B cell (primary cell): Measurements from ENCODE around the gene CALD1. TPM values are rescaled to one million over a fixed set of nuclear protein-coding genes. Genes with fewer than 3 reads are reported as not detected.

Experiments
- ATAC-seq: fragments of 200-7000 bp; cut with Tn5 transposase; one replicate; pipeline ENCODE4 v1.10.0; 2021; ENCODE audit warnings: low read depth, mild to moderate bottlenecking, moderate number of reproducible peaks, moderate library complexity
- CTCF ChIA-PET: fragments of 350-600 bp; sonication (Branson Sonifier 250); formaldehyde crosslinking; loops from one replicate; lab custom pipeline; 2021; ENCODE audit warnings: antibody characterized with exemption, inconsistent platforms; lab: Charles Lee
- POLR2A ChIA-PET: fragments of 350-600 bp; sonication (Branson Sonifier 250); formaldehyde crosslinking; loops from one replicate; lab custom pipeline; 2021; ENCODE audit warnings: antibody characterized with exemption; lab: Charles Lee
- DNase-seq: peaks from one replicate; pipeline ENCODE4 v3.0.0; 2013
- H2AFZ ChIP-seq: 2 replicates; pipeline ENCODE4 v1.6.1; 2012; ENCODE audit warnings: mild to moderate bottlenecking, low read depth, low read length; ENCODE audit not compliant: insufficient read depth, poor library complexity, severe bottlenecking
- H3K27ac ChIP-seq, 2 donors: 1 replicate in 1 of 2; 2 replicates in 1 of 2; pipeline ENCODE4 v1.5.1; 2012 to 2013; ENCODE audit warnings: low read length in 2 of 2, mild to moderate bottlenecking in 2 of 2, moderate library complexity in 1 of 2
- H3K27me3 ChIP-seq, 4 experiments: fragments of 200-600 bp in 1 of 4; sonication (generic) in 1 of 4; replicated peaks in 1 of 4; 1 replicate in 2 of 4; 2 replicates in 2 of 4; pipeline versions ENCODE4 v1.6.1 to v1.7.0; 2013 to 2016; ENCODE audit warnings: low read length in 3 of 4, mild to moderate bottlenecking in 2 of 4, mixed read lengths in 1 of 4, moderate library complexity in 1 of 4; ENCODE audit not compliant: insufficient read depth in 4 of 4, control insufficient read depth in 3 of 4; ENCODE audit errors: control extremely low read depth in 1 of 4
- H3K36me3 ChIP-seq, 2 experiments: replicated peaks in 1 of 2; 1 replicate in 1 of 2; 2 replicates in 1 of 2; pipeline versions ENCODE4 v1.6.1 to v1.7.1; 2013; ENCODE audit warnings: low read length in 1 of 2; ENCODE audit not compliant: insufficient read depth in 2 of 2, control insufficient read depth in 1 of 2; ENCODE audit errors: control extremely low read depth in 1 of 2, extremely low read depth in 1 of 2
- H3K4me1 ChIP-seq, 2 donors: fragments of 200-600 bp in 1 of 2; sonication (generic) in 1 of 2; 1 replicate in 1 of 2; 2 replicates in 1 of 2; pipeline versions ENCODE4 v1.5.1 to v1.6.1; 2013 to 2017; ENCODE audit warnings: low read length in 2 of 2; ENCODE audit not compliant: control insufficient read depth in 2 of 2, insufficient read depth in 2 of 2
- H3K4me2 ChIP-seq: replicated peaks from 2 replicates; pipeline ENCODE3; 2012; ENCODE audit warnings: mild to moderate bottlenecking, low read depth, low read length; ENCODE audit not compliant: poor library complexity, severe bottlenecking
- H3K4me3 ChIP-seq, 5 experiments: fragments of 200-600 bp in 1 of 5; sonication (generic) in 1 of 5; 1 replicate in 3 of 5; 2 replicates in 2 of 5; pipeline versions ENCODE4 v1.5.1 to v1.7.0; 2011 to 2016; ENCODE audit warnings: low read length in 4 of 5, mild to moderate bottlenecking in 4 of 5, low read depth in 2 of 5, control low read depth in 1 of 5, moderate library complexity in 1 of 5; ENCODE audit not compliant: insufficient read depth in 1 of 5; ENCODE audit errors: control extremely low read depth in 1 of 5, extremely low read depth in 1 of 5
- H3K79me2 ChIP-seq: fragments of 200-600 bp; sonication (generic); one replicate; pipeline ENCODE4 v1.6.0; 2016; ENCODE audit warnings: low read length; ENCODE audit not compliant: control insufficient read depth, insufficient read depth
- H3K9ac ChIP-seq: fragments of 200-600 bp; sonication (generic); 2 replicates; pipeline ENCODE4 v1.6.1; 2017; ENCODE audit warnings: mild to moderate bottlenecking, low read length, moderate library complexity
- H3K9me3 ChIP-seq, 3 donors: one replicate each; pipeline versions ENCODE4 v1.6.1 to v1.7.1; 2013; ENCODE audit warnings: low read length in 2 of 3; ENCODE audit not compliant: control insufficient read depth in 2 of 3, insufficient read depth in 1 of 3; ENCODE audit errors: control extremely low read depth in 1 of 3
- H4K20me1 ChIP-seq: 2 replicates; pipeline ENCODE4 v1.6.0; 2012; ENCODE audit warnings: mild to moderate bottlenecking, low read length; ENCODE audit not compliant: insufficient read depth, control insufficient read depth, poor library complexity, severe bottlenecking
- H3K27ac Mint-ChIP-seq: one replicate; pipeline ENCODE4 v1.8.0; 2021; ENCODE audit warnings: mixed read lengths
- H3K27me3 Mint-ChIP-seq: one replicate; pipeline ENCODE4 v1.8.0; 2021; ENCODE audit warnings: mixed read lengths
- H3K4me1 Mint-ChIP-seq: one replicate; pipeline ENCODE4 v1.8.0; 2021; ENCODE audit warnings: mixed read lengths
- H3K4me3 Mint-ChIP-seq: one replicate; pipeline ENCODE4 v1.8.0; 2021; ENCODE audit warnings: mixed read lengths
- H3K9me3 Mint-ChIP-seq: one replicate; pipeline ENCODE4 v1.8.0; 2022; ENCODE audit warnings: mixed read lengths; ENCODE audit not compliant: insufficient read depth
- CTCF ChIP-seq: fragments of 200-600 bp; IDR thresholded peaks from one replicate; pipeline ENCODE4 v1.8.0; 2022; ENCODE audit warnings: antibody characterized with exemption, mild to moderate bottlenecking
- EZH2 ChIP-seq: IDR thresholded peaks from 2 replicates; pipeline ENCODE4 v1.6.1; 2012; ENCODE audit warnings: borderline replicate concordance, low read depth, mild to moderate bottlenecking, moderate library complexity, low read length; ENCODE audit not compliant: insufficient read depth, poor library complexity, severe bottlenecking
- whole genome bisulfite sequencing: methylation state at CpG from one replicate; pipeline ENCODE4 v1.1.5; 2013; ENCODE audit warnings: missing lambda C conversion rate; ENCODE audit not compliant: insufficient coverage; 5-methylcytosine and 5-hydroxymethylcytosine counted together
- intact Hi-C: fragments of 100-400 bp; cut with micrococcal nuclease; formaldehyde crosslinking; loops from one replicate; pipeline ENCODE4 v1.10.0; 2022
- polyA plus RNA-seq: library from polyadenylated mRNA; depleted of rRNA; stranded (reverse); fragments of >200 nt; gene quantifications from 2 replicates; pipeline ENCODE4 v1.2.3, GENCODE V29; 2012
- total RNA-seq, 2 donors: library from RNA; stranded (reverse); fragments of 120-200 nt in 1 of 2; gene quantifications; 1 replicate in 1 of 2; 2 replicates in 1 of 2; pipeline versions ENCODE4 v1.2.3 to v1.2.4, GENCODE V29; 2013 to 2022

Gene CALD1
- total and polyA plus RNA-seq, 2 donors (not counting 1 experiment from before 2014, with no cell fraction given), result 0.18 to 0.69 TPM

GRCh38 chr7:134988161-134988560 is 208.7 kb downstream of the CALD1 start:
- Histone ChIP-seq H3K4me3 (no peak overlapping the region), H3K36me3 (peaks cover 0 to 3% of the 10 kb centered on the region in 2 experiments), H3K4me1 (peaks cover 9 to 10% of the 10 kb centered on the region in 2 donors), H3K4me2 (no peak overlapping the region), H3K27me3 (no peaks in the 10 kb centered on the region), H3K9me3 (no peaks in the 10 kb centered on the region), H3K9ac (no peak overlapping the region), H4K20me1 (no peaks in the 10 kb centered on the region), H2AFZ (no peak overlapping the region), H3K27ac (no peak overlapping the region), H3K79me2 (peaks cover 11% of the 10 kb centered on the region)
- Mint-ChIP-seq H3K9me3 (no peaks in the 10 kb centered on the region), H3K4me3 (no peak overlapping the region), H3K27me3 (no peaks in the 10 kb centered on the region), H3K27ac (no peak overlapping the region), H3K4me1 (peaks cover 45% of the 10 kb centered on the region)
- ChIA-PET CTCF (interaction anchor here (2.0 to 5.3 kb wide), 5 partner anchors 159 to 222 kb away, joined by 5 to 80 read pairs (median 29); partner anchors contain the start of genes CYREN, TMEM140 and WDR91), POLR2A (interaction anchor here (2.5 kb wide), 1 partner anchor 160 kb away, joined by 7 read pairs; the partner anchor contains the start of gene TMEM140)
- DNase-seq, result no peak
- ATAC-seq, result no peak
- TF ChIP-seq CTCF (no peak), EZH2 (no peak)
- WGBS, result no CpG with 5 or more reads among the region's 5 CpGs
- intact Hi-C loops, result no loop called here

GRCh38 chr7:134991469-134992339 is 212.3 kb downstream of the CALD1 start:
- Histone ChIP-seq H3K9me3 (no peaks in the 10 kb centered on the region), H2AFZ (no peak overlapping the region), H3K79me2 (peaks cover 5% of the 10 kb centered on the region), H3K36me3 (peaks cover 3 to 13% of the 10 kb centered on the region in 2 experiments), H3K27ac (no peak overlapping the region), H3K27me3 (no peaks in the 10 kb centered on the region), H3K4me1 (peaks cover 5 to 10% of the 10 kb centered on the region in 2 donors), H3K4me2 (no peak overlapping the region), H3K4me3 (no peak overlapping the region), H3K9ac (no peak overlapping the region), H4K20me1 (no peaks in the 10 kb centered on the region)
- H3K27me3 Mint-ChIP-seq, result no peaks in the 10 kb centered on the region
- ChIA-PET CTCF (no interaction called here), POLR2A (no interaction called here)
- no peak overlapping the region for H3K27ac Mint-ChIP-seq
- DNase-seq (no peak), ATAC-seq (no peak)
- intact Hi-C loops, result no loop called here
- 100% methylated on average over 1 of the region's 2 CpGs for WGBS
- H3K9me3 Mint-ChIP-seq, result no peaks in the 10 kb centered on the region
- peaks cover 38% of the 10 kb centered on the region for H3K4me1 Mint-ChIP-seq
- H3K4me3 Mint-ChIP-seq, result no peak overlapping the region
- TF ChIP-seq CTCF (no peak), EZH2 (no peak)
